HG02973 (cell line): ENCODE data around the gene TNS2.
"Not testable (repeated sequence)": the region's sequence is repeated elsewhere in the genome, so short reads cannot be mapped to it uniquely, and the experiment has no call there.

ENCODE experiments used
- ATAC-seq: cut with Tn5 transposase; IDR thresholded peaks from one replicate; pipeline ENCODE4 v1.9.1; 2021; ENCODE audit warnings: moderate library complexity; ENCODE audit not compliant: unreplicated experiment

The TNS2 gene

GRCh38 chr12:53094394-53094787 is 44.5 kb downstream of the TNS2 start:
- ATAC-seq: no peak

GRCh38 chr12:53094796-53095595 is 45.1 kb downstream of the TNS2 start:
- not testable (repeated sequence) for ATAC-seq

- not testable (repeated sequence) for ATAC-seq
Measured at GRCh38 chr12:53095596-53095895, 45.7 kb downstream of the TNS2 start.

GRCh38 chr12:53096089-53096741 is 46.4 kb downstream of the TNS2 start:
- ATAC-seq: no peak

- ATAC-seq: no peak
Measured at GRCh38 chr12:53096759-53097158, 46.9 kb downstream of the TNS2 start.

- no peak for ATAC-seq
Measured at GRCh38 chr12:53097207-53097563, 47.3 kb downstream of the TNS2 start.

- no peak for ATAC-seq
Measured at GRCh38 chr12:53097564-53098353, 47.9 kb downstream of the TNS2 start, which contains the start of gene IGFBP6. TSS of gene IGFBP6 (plus strand) at chr12:53097667. CDS start at chr12:53097718, 51 bp downstream.

GRCh38 chr12:53098354-53098981 is 48.6 kb downstream of the TNS2 start:
- no peak for ATAC-seq

- ATAC-seq: no peak
Measured at GRCh38 chr12:53099071-53099882, 49.4 kb downstream of the TNS2 start.

GRCh38 chr12:53100466-53101151 is 50.7 kb downstream of the TNS2 start:
- ATAC-seq: no peak

GRCh38 chr12:53101266-53101665 is 51.4 kb downstream of the TNS2 start:
- no peak for ATAC-seq

GRCh38 chr12:53101931-53102781 is 52.3 kb downstream of the TNS2 start:
- ATAC-seq: no peak

- no peak for ATAC-seq
Measured at GRCh38 chr12:53102883-53103807, 53.3 kb downstream of the TNS2 start, which contains the start of gene SOAT2. TSS of gene SOAT2 (plus strand) at chr12:53103486. CDS start at chr12:53103578, 92 bp downstream.

- no peak for ATAC-seq
Measured at GRCh38 chr12:53103860-53104305, 54.0 kb downstream of the TNS2 start.

- ATAC-seq: no peak
Measured at GRCh38 chr12:53105256-53105655, 55.4 kb downstream of the TNS2 start.

- no peak for ATAC-seq
Measured at GRCh38 chr12:53105712-53106439, 56.0 kb downstream of the TNS2 start.

GRCh38 chr12:53107122-53107521 is 57.3 kb downstream of the TNS2 start:
- ATAC-seq: no peak
